Peyer's patch (tissue), 4 donors: ENCODE results near the gene CHST8. TPM values are rescaled to one million over a fixed set of nuclear protein-coding genes. Genes with fewer than 3 reads are reported as not detected.
A peak's percentile ranks its signal among the peaks of the same experiment; 100 is the strongest.

Experiments used
- DNase-seq, 3 donors: peaks; one replicate each; pipeline ENCODE4 v3.0.0-alpha.2; 2017 to 2019
- H3K27ac ChIP-seq, 4 donors: fragments of 200-600 bp; sonication (generic); one replicate each; pipeline ENCODE4 v1.5.1; 2016 to 2019
- H3K27me3 ChIP-seq, 2 donors: fragments of 200-600 bp; sonication (generic); one replicate each; pipeline ENCODE4 v1.5.1; 2019
- H3K36me3 ChIP-seq, 3 donors: fragments of 200-600 bp; sonication (generic); one replicate each; pipeline ENCODE4 v1.5.1; 2016 to 2019
- H3K4me1 ChIP-seq, 4 donors: fragments of 200-600 bp; sonication (generic); one replicate each; pipeline ENCODE4 v1.5.1; 2016 to 2019
- H3K4me3 ChIP-seq, 4 donors: fragments of 200-600 bp; sonication (generic); 1 replicate in 3 of 4; 2 replicates in 1 of 4; pipeline ENCODE4 v1.5.1; 2016 to 2019; ENCODE audit warnings: mild to moderate bottlenecking in 1 of 4
- H3K9me3 ChIP-seq, 4 donors: fragments of 200-600 bp; sonication (generic); one replicate each; pipeline ENCODE4 v1.5.1; 2016 to 2019; ENCODE audit warnings: mild to moderate bottlenecking in 1 of 4
- CTCF ChIP-seq, 6 experiments: fragments of 450-650 bp in 4 of 6; fragments of 200-600 bp in 2 of 6; sonication (generic) in 1 of 6; IDR thresholded peaks; one replicate each; pipeline ENCODE4 v1.5.1; 2017 to 2019; ENCODE audit warnings: antibody characterized with exemption in 6 of 6, mild to moderate bottlenecking in 3 of 6, moderate library complexity in 1 of 6
- POLR2A ChIP-seq, 2 donors: fragments of 450-650 bp; IDR thresholded peaks; one replicate each; pipeline ENCODE4 v1.5.1; 2017; ENCODE audit warnings: antibody characterized with exemption in 2 of 2, mild to moderate bottlenecking in 2 of 2, moderate library complexity in 2 of 2
- total RNA-seq, 4 donors: library from RNA; depleted of rRNA; stranded (reverse); fragments of >200 nt; gene quantifications; one replicate each; pipeline ENCODE4 v1.1.0, GENCODE V29; 2016

Gene CHST8
- total RNA-seq, 4 donors from 2014 or later: 0.54 to 1.8 TPM; not detected in 2

- Histone ChIP-seq H3K36me3 (no peaks in the 10 kb centered on the region), H3K4me1 (no peaks in the 10 kb centered on the region), H3K27ac (no peak overlapping the region), H3K27me3 (no peaks in the 10 kb centered on the region), H3K4me3 (no peak overlapping the region), H3K9me3 (no peaks in the 10 kb centered on the region)
- TF ChIP-seq POLR2A (IDR thresholded peaks at IDR 0.05) (no peak), CTCF (IDR thresholded peaks at IDR 0.05) (no peak)
- DNase-seq: peak in 1 of 3 donors; percentile 17
Measured at GRCh38 chr19:33640773-33641172, 19.0 kb downstream of the CHST8 start.

- Histone ChIP-seq H3K4me3 (no peak overlapping the region), H3K27me3 (no peaks in the 10 kb centered on the region), H3K36me3 (no peaks in the 10 kb centered on the region), H3K9me3 (no peaks in the 10 kb centered on the region), H3K4me1 (no peaks in the 10 kb centered on the region), H3K27ac (no peak overlapping the region)
- peak in 1 of 3 donors; percentile 31 for DNase-seq
- TF ChIP-seq POLR2A (IDR thresholded peaks at IDR 0.05) (no peak), CTCF (IDR thresholded peaks at IDR 0.05) (no peak)
Measured at GRCh38 chr19:33641261-33641660, 19.5 kb downstream of the CHST8 start.

- no peak overlapping the region for H3K4me3 ChIP-seq
- H3K9me3 ChIP-seq: no peaks in the 10 kb centered on the region
- H3K4me1 ChIP-seq: no peaks in the 10 kb centered on the region
- H3K27me3 ChIP-seq: no peaks in the 10 kb centered on the region
- TF ChIP-seq CTCF (IDR thresholded peaks at IDR 0.05): no peak
- no peak overlapping the region for H3K27ac ChIP-seq
- DNase-seq: peak in 1 of 3 donors; percentile 18
- H3K36me3 ChIP-seq: no peaks in the 10 kb centered on the region
Measured at GRCh38 chr19:33641956-33642498, 20.3 kb downstream of the CHST8 start.

- TF ChIP-seq POLR2A (IDR thresholded peaks at IDR 0.05) (no peak), CTCF (IDR thresholded peaks at IDR 0.05) (no peak)
- Histone ChIP-seq H3K36me3 (no peaks in the 10 kb centered on the region), H3K9me3 (no peaks in the 10 kb centered on the region), H3K27me3 (no peaks in the 10 kb centered on the region), H3K4me3 (no peak overlapping the region), H3K27ac (no peak overlapping the region), H3K4me1 (no peaks in the 10 kb centered on the region)
- no peak for DNase-seq
Measured at GRCh38 chr19:33644284-33644836, 22.6 kb downstream of the CHST8 start.

GRCh38 chr19:33646306-33646705 is 24.6 kb downstream of the CHST8 start:
- no peak for DNase-seq
- no peak overlapping the region for H3K4me3 ChIP-seq
- H3K27ac ChIP-seq: no peak overlapping the region
- H3K36me3 ChIP-seq: no peaks in the 10 kb centered on the region
- TF ChIP-seq POLR2A (IDR thresholded peaks at IDR 0.05): no peak
- TF ChIP-seq CTCF (IDR thresholded peaks at IDR 0.05): no peak
- no peaks in the 10 kb centered on the region for H3K9me3 ChIP-seq
- H3K4me1 ChIP-seq: no peaks in the 10 kb centered on the region
- H3K27me3 ChIP-seq: no peaks in the 10 kb centered on the region

GRCh38 chr19:33647146-33647545 is 25.4 kb downstream of the CHST8 start:
- Histone ChIP-seq H3K36me3 (no peaks in the 10 kb centered on the region), H3K4me3 (no peak overlapping the region), H3K4me1 (no peaks in the 10 kb centered on the region), H3K9me3 (no peaks in the 10 kb centered on the region), H3K27me3 (no peaks in the 10 kb centered on the region), H3K27ac (no peak overlapping the region)
- no peak for TF ChIP-seq POLR2A (IDR thresholded peaks at IDR 0.05)
- TF ChIP-seq CTCF (IDR thresholded peaks at IDR 0.05): no peak
- DNase-seq: no peak
